Mesothelial cell of epicardium (in vitro differentiated cells): ENCODE results near the gene CFHR4. TPM values are rescaled to one million over a fixed set of nuclear protein-coding genes. Genes with fewer than 3 reads are reported as not detected.
"Not testable (repeated sequence)": the region's sequence is repeated elsewhere in the genome, so short reads cannot be mapped to it uniquely, and the experiment has no call there.

Experiments used
- DNase-seq, 2 experiments: peaks; one replicate each; pipeline ENCODE4 v3.0.0; 2021; ENCODE audit warnings: low spot score in 2 of 2; ENCODE audit not compliant: unreplicated experiment in 2 of 2
- H3K27ac Mint-ChIP-seq: 2 replicates; pipeline ENCODE4 v1.8.0; 2021; ENCODE audit warnings: mixed read lengths
- H3K27me3 Mint-ChIP-seq: 2 replicates; pipeline ENCODE4 v1.8.0; 2021; ENCODE audit warnings: low read depth, mixed read lengths
- H3K36me3 Mint-ChIP-seq: 2 replicates; pipeline ENCODE4 v1.8.0; 2021; ENCODE audit warnings: mixed read lengths
- H3K4me1 Mint-ChIP-seq: 2 replicates; pipeline ENCODE4 v1.8.0; 2021; ENCODE audit warnings: mixed read lengths
- H3K4me3 Mint-ChIP-seq: 2 replicates; pipeline ENCODE4 v1.8.0; 2021; ENCODE audit warnings: mild to moderate bottlenecking, moderate library complexity, mixed read lengths
- H3K9me3 Mint-ChIP-seq: 2 replicates; pipeline ENCODE4 v1.8.0; 2021; ENCODE audit warnings: mixed read lengths
- total RNA-seq: library from RNA; stranded (reverse); gene quantifications from 3 replicates; pipeline ENCODE4 v1.2.1, GENCODE V29; 2021
- TF ChIP-seq, protein P1 (sequence below): fragments of 200-600 bp; sonication (generic); IDR thresholded peaks from one replicate; pipeline ENCODE4 v1.5.0; 2021; ENCODE audit warnings: antibody characterized with exemption; ENCODE audit not compliant: unreplicated experiment

Gene CFHR4
- total RNA-seq, 1 donor from 2014 or later, result not detected

DNA sequence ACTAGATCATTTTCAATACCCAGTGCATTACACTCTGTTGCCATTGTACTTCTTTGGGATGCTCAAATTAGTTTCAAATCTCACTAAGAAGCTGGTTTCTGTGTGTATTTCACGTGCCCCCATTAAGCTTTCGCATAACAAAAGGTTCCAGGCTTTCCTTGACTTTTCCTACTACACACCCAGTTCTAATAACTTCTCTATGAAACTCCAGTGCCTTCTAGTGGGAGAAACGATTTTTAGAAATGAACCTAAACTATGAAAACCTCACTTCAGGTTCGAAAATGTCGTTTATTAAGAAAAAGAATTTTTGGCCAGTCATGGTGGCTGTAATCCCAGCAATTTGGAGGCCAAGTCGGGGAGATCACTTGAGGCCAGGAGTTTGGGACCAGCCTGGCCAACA is 2.8 kb downstream of the CFHR4 start:
- TF ChIP-seq, protein P1, sequence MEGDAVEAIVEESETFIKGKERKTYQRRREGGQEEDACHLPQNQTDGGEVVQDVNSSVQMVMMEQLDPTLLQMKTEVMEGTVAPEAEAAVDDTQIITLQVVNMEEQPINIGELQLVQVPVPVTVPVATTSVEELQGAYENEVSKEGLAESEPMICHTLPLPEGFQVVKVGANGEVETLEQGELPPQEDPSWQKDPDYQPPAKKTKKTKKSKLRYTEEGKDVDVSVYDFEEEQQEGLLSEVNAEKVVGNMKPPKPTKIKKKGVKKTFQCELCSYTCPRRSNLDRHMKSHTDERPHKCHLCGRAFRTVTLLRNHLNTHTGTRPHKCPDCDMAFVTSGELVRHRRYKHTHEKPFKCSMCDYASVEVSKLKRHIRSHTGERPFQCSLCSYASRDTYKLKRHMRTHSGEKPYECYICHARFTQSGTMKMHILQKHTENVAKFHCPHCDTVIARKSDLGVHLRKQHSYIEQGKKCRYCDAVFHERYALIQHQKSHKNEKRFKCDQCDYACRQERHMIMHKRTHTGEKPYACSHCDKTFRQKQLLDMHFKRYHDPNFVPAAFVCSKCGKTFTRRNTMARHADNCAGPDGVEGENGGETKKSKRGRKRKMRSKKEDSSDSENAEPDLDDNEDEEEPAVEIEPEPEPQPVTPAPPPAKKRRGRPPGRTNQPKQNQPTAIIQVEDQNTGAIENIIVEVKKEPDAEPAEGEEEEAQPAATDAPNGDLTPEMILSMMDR, result no peak
- peaks cover 14% of the 10 kb centered on the region for H3K9me3 Mint-ChIP-seq
- no peaks in the 10 kb centered on the region for H3K36me3 Mint-ChIP-seq
- H3K27me3 Mint-ChIP-seq, result no peaks in the 10 kb centered on the region
- DNase-seq, result no peak
- no peaks in the 10 kb centered on the region for H3K4me1 Mint-ChIP-seq
- H3K4me3 Mint-ChIP-seq, result no peak overlapping the region
- no peak overlapping the region for H3K27ac Mint-ChIP-seq

DNA sequence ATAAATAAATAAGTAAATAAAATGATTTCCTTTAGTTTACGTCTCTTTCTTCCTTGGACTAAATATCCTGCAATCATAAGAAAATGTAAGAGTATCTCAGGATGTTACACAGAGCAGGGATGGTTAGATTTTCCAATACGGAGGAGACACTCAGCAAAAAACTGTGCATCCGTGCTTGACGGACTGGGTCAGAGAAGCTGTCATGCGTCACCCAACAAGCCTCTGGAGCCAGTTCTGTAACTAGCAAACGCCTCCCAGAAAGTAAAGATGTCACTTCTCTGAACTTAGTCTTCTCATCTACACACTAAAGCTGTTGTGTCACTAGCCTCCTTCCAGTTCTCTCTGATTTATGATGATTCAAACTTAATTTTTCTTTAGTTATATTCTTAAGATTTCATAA is 3.4 kb downstream of the CFHR4 start:
- Mint-ChIP-seq H3K4me1 (no peaks in the 10 kb centered on the region), H3K4me3 (no peak overlapping the region), H3K27ac (no peak overlapping the region), H3K9me3 (peaks cover 12% of the 10 kb centered on the region), H3K27me3 (no peaks in the 10 kb centered on the region), H3K36me3 (no peaks in the 10 kb centered on the region)
- DNase-seq, result no peak
- TF ChIP-seq, protein P1, result no peak

GRCh38 chr1:196896355-196896754 is 8.5 kb downstream of the CFHR4 start:
- Mint-ChIP-seq H3K4me1 (no peaks in the 10 kb centered on the region), H3K9me3 (no peaks in the 10 kb centered on the region), H3K27ac (no peak overlapping the region), H3K27me3 (no peaks in the 10 kb centered on the region), H3K4me3 (no peak overlapping the region), H3K36me3 (no peaks in the 10 kb centered on the region)
- DNase-seq, result no peak
- TF ChIP-seq, protein P1, result no peak

DNA sequence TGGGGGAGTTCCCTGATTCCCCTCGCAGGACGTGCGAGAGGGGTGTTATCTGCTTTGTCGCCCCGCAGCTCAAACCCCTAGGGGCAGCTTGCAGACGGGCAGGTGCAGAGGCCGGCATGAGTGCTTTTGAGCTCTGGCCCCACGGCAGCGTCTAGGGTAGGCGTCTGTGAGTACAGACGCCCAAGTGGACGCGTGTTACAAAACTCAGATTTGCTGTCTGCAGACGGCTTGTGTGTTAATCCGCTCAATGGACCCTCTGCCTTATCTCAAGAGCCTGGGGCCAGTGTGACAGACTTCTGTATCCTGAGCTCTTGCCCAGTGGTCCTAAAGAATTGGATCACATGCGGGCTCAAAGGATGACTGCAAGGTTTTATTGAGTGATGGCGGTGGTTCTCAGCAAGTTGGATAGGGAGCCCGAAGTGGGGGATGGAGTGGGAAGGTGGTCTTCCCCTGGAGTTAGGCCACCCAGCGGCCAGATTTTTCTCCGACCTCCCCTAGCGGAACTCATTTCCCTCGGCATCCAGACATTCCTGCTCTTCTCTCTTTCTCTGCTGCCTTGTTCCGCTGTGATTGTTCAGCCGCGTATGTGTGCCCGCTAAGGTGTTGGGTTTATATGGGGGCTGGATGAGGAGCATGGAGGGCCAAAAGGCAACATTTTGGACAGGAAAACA is 9.4 kb downstream of the CFHR4 start:
- no peaks in the 10 kb centered on the region for H3K9me3 Mint-ChIP-seq
- H3K27ac Mint-ChIP-seq, result no peak overlapping the region
- H3K4me1 Mint-ChIP-seq, result no peaks in the 10 kb centered on the region
- no peak for DNase-seq
- H3K4me3 Mint-ChIP-seq, result no peak overlapping the region
- no peaks in the 10 kb centered on the region for H3K36me3 Mint-ChIP-seq
- no peaks in the 10 kb centered on the region for H3K27me3 Mint-ChIP-seq
- TF ChIP-seq, protein P1, result no peak

GRCh38 chr1:196902344-196902743 is 14.5 kb downstream of the CFHR4 start:
- no peaks in the 10 kb centered on the region for H3K27me3 Mint-ChIP-seq
- DNase-seq, result no peak
- no peaks in the 10 kb centered on the region for H3K9me3 Mint-ChIP-seq
- no peaks in the 10 kb centered on the region for H3K4me1 Mint-ChIP-seq
- TF ChIP-seq, protein P1, result no peak
- no peaks in the 10 kb centered on the region for H3K36me3 Mint-ChIP-seq
- no peak overlapping the region for H3K4me3 Mint-ChIP-seq
- H3K27ac Mint-ChIP-seq, result no peak overlapping the region

DNA sequence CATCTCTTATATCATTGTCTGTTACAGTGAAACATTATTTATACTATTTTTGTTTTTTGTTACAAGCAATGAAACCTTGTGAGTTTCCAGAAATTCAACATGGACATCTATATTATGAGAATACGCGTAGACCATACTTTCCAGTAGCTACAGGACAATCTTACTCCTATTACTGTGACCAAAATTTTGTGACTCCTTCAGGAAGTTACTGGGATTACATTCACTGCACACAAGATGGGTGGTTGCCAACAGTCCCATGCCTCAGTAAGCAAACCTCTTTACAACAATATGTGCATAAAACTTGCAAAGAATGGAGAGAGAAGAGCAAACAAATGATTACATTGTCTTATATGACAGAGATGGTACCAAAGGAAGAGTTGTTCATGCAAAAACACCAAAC is 22.4 kb downstream of the CFHR4 start:
- Mint-ChIP-seq H3K27me3 (no peaks in the 10 kb centered on the region), H3K4me3 (no peak overlapping the region), H3K36me3 (no peaks in the 10 kb centered on the region), H3K4me1 (no peaks in the 10 kb centered on the region), H3K9me3 (no peaks in the 10 kb centered on the region), H3K27ac (no peak overlapping the region)
- no peak for DNase-seq
- TF ChIP-seq, protein P1, result peak; percentile 21

GRCh38 chr1:196912283-196912682 is 24.4 kb downstream of the CFHR4 start:
- H3K4me1 Mint-ChIP-seq, H3K27me3 Mint-ChIP-seq, H3K4me3 Mint-ChIP-seq, H3K27ac Mint-ChIP-seq, H3K36me3 Mint-ChIP-seq, H3K9me3 Mint-ChIP-seq, DNase-seq: not testable (repeated sequence)

- not testable (repeated sequence) for H3K27ac Mint-ChIP-seq, H3K4me1 Mint-ChIP-seq, H3K27me3 Mint-ChIP-seq, H3K36me3 Mint-ChIP-seq, DNase-seq, H3K4me3 Mint-ChIP-seq
- H3K9me3 Mint-ChIP-seq, result peaks cover 25% of the 10 kb centered on the region
Observed at GRCh38 chr1:196926839-196927238, 39.0 kb downstream of the CFHR4 start.
